HG03575 (cell line): ENCODE measurements around the gene NRG2.

Experiments used
- ATAC-seq: cut with Tn5 transposase; IDR thresholded peaks from one replicate; pipeline ENCODE4 v1.9.1; 2021; ENCODE audit not compliant: unreplicated experiment, insufficient number of reproducible peaks, low FRiP score; ENCODE audit errors: extremely low read depth

The NRG2 gene

GRCh38 chr5:139919308-139919707, 123.8 kb downstream of the NRG2 start:
- no peak for ATAC-seq

GRCh38 chr5:139915834-139916233, 127.3 kb downstream of the NRG2 start:
- ATAC-seq: no peak

GRCh38 chr5:139915266-139915665, 127.8 kb downstream of the NRG2 start:
- ATAC-seq: no peak

GRCh38 chr5:139914218-139914807, 128.8 kb downstream of the NRG2 start:
- ATAC-seq: no peak

GRCh38 chr5:139912804-139913203, 130.3 kb downstream of the NRG2 start:
- ATAC-seq: no peak

GRCh38 chr5:139912158-139912557, 130.9 kb downstream of the NRG2 start:
- no peak for ATAC-seq

GRCh38 chr5:139911425-139912120, 131.5 kb downstream of the NRG2 start:
- no peak for ATAC-seq

- ATAC-seq: no peak
Measured at GRCh38 chr5:139910901-139911300, 132.2 kb downstream of the NRG2 start.

- no peak for ATAC-seq
Measured at GRCh38 chr5:139910036-139910435, 133.1 kb downstream of the NRG2 start.

GRCh38 chr5:139908749-139909148, 134.3 kb downstream of the NRG2 start:
- ATAC-seq: no peak

- ATAC-seq: no peak
Measured at GRCh38 chr5:139906661-139907060, 136.4 kb downstream of the NRG2 start.

GRCh38 chr5:139904816-139905661, 138.1 kb downstream of the NRG2 start:
- no peak for ATAC-seq

GRCh38 chr5:139904566-139904815, 138.6 kb downstream of the NRG2 start:
- ATAC-seq: no peak

- no peak for ATAC-seq
Measured at GRCh38 chr5:139903795-139904565, 139.1 kb downstream of the NRG2 start.

GRCh38 chr5:139903450-139903794, 139.7 kb downstream of the NRG2 start:
- no peak for ATAC-seq

GRCh38 chr5:139901986-139902385, 141.1 kb downstream of the NRG2 start:
- ATAC-seq: no peak

GRCh38 chr5:139901251-139901575, 141.9 kb downstream of the NRG2 start:
- ATAC-seq: no peak

- no peak for ATAC-seq
Measured at GRCh38 chr5:139900546-139901250, 142.4 kb downstream of the NRG2 start.

GRCh38 chr5:139898981-139899380, 144.1 kb downstream of the NRG2 start:
- ATAC-seq: no peak
